SK-N-SH treated with all-trans-retinoic acid at 6 μM for 48 hours (cell line): ENCODE results near the gene CTSD.

ENCODE experiments used
- ARNTL ChIP-seq: fragments of 450-650 bp; formaldehyde crosslinking; IDR thresholded peaks from 2 replicates; pipeline ENCODE4 v1.5.0; 2020; ENCODE audit warnings: low read depth, mild to moderate bottlenecking, moderate library complexity, borderline replicate concordance
- ESRRG ChIP-seq: fragments of 250-450 bp; sonication (Bioruptor Pico); IDR thresholded peaks from 2 replicates; pipeline ENCODE4 v1.6.1; 2021; ENCODE audit warnings: mild to moderate bottlenecking
- GLIS3 ChIP-seq: fragments of 250-450 bp; sonication (Bioruptor Pico); IDR thresholded peaks from 2 replicates; pipeline ENCODE4 v1.5.0; 2020; ENCODE audit warnings: mild to moderate bottlenecking, moderate library complexity
- ISL1 ChIP-seq: fragments of 250-450 bp; sonication (Bioruptor Pico); IDR thresholded peaks from 2 replicates; pipeline ENCODE4 v2.1.2; 2022; ENCODE audit warnings: mild to moderate bottlenecking, moderate library complexity
- ZFP3 ChIP-seq: fragments of 250-450 bp; sonication (Bioruptor Pico); IDR thresholded peaks from 2 replicates; pipeline ENCODE4 v1.5.0; 2020; ENCODE audit warnings: mild to moderate bottlenecking, moderate library complexity
- ZFP30 ChIP-seq: fragments of 450-650 bp; formaldehyde crosslinking; IDR thresholded peaks from 2 replicates; pipeline ENCODE4 v1.5.0; 2022; ENCODE audit warnings: mild to moderate bottlenecking, moderate library complexity
- ZNF8 ChIP-seq: fragments of 450-650 bp; formaldehyde crosslinking; IDR thresholded peaks from 2 replicates; pipeline ENCODE4 v1.5.0; 2020; ENCODE audit warnings: mild to moderate bottlenecking, moderate library complexity

GRCh38 chr11:1734641-1735081, 29.1 kb downstream of the CTSD start:
- TF ChIP-seq ARNTL (CRISPR knock-in tag) (no peak), ZFP30 (no peak), ESRRG (CRISPR knock-in tag) (no peak), GLIS3 (CRISPR knock-in tag) (no peak), ISL1 (no peak), ZNF8 (CRISPR knock-in tag) (no peak), ZFP3 (CRISPR knock-in tag) (no peak)
